ENCODE measurements around the gene AKAP6. TPM values are rescaled to one million over a fixed set of nuclear protein-coding genes. Genes with fewer than 3 reads are reported as not detected.

The AKAP6 gene
- total RNA-seq, 1 experiment from 2014 or later, result 1.9 TPM

GRCh38 chr14:32744811-32745445 is 415.8 kb downstream of the AKAP6 start:
- no peaks in the 10 kb centered on the region for H3K36me3 ChIP-seq (ENCODE audit: control insufficient read depth in 1 of 2, insufficient read depth in 2 of 2, low read length in 2 of 2)
- ChIA-PET POLR2A (no interaction called here), CTCF (no interaction called here), RAD21 (ENCODE audit: low non-redundant PET in 1 of 2, low total read pairs in 2 of 2, uncharacterized antibody in 2 of 2, unreplicated experiment in 2 of 2) (no interaction called here)
- no peak overlapping the region for H2AFZ ChIP-seq (ENCODE audit: low read depth, low read length, poor library complexity, severe bottlenecking)
- TF ChIP-seq SIN3A (IDR thresholded peaks at IDR 0.05; ENCODE audit: low read depth), result no peak
- TF ChIP-seq JUND (IDR thresholded peaks at IDR 0.05), result no peak
- TF ChIP-seq SRF (IDR thresholded peaks at IDR 0.05; ENCODE audit: low read depth), result no peak
- TF ChIP-seq ZBTB33 (IDR thresholded peaks at IDR 0.05; ENCODE audit: extremely low read depth, insufficient replicate concordance, low read length), result no peak
- TF ChIP-seq RAD21 (IDR thresholded peaks at IDR 0.05; ENCODE audit: low read depth), result no peak
- TF ChIP-seq CEBPB (IDR thresholded peaks at IDR 0.05; ENCODE audit: low read depth), result no peak
- TF ChIP-seq POLR2A (IDR thresholded peaks at IDR 0.05; ENCODE audit: borderline replicate concordance, extremely low read depth, insufficient read depth, insufficient read length), result no peak
- TF ChIP-seq SP1 (IDR thresholded peaks at IDR 0.05; ENCODE audit: low read depth), result no peak
- no peak for TF ChIP-seq ZNF274 (IDR thresholded peaks at IDR 0.05; ENCODE audit: low read depth, low read length)
- TF ChIP-seq EGR1 (IDR thresholded peaks at IDR 0.05; ENCODE audit: low read depth), result no peak
- no peak for TF ChIP-seq POLR2AphosphoS5 (IDR thresholded peaks at IDR 0.05; ENCODE audit: low read depth, low read length)
- no peak for TF ChIP-seq CTCF (IDR thresholded peaks at IDR 0.05 in 2 of 3, conservative IDR thresholded peaks at IDR 0.05 in 1 of 3; ENCODE audit: borderline replicate concordance in 1 of 3, insufficient read depth in 1 of 3, low read depth in 2 of 3, low read length in 2 of 3)
- TF ChIP-seq ATF3 (IDR thresholded peaks at IDR 0.05), result no peak
- no peak for TF ChIP-seq ELF1 (IDR thresholded peaks at IDR 0.05; ENCODE audit: borderline replicate concordance, low read depth)
- TF ChIP-seq EZH2phosphoT487 (IDR thresholded peaks at IDR 0.05; ENCODE audit: borderline replicate concordance), result no peak
- TF ChIP-seq MAX (IDR thresholded peaks at IDR 0.05), result no peak
- TF ChIP-seq CBX3 (IDR thresholded peaks at IDR 0.05; ENCODE audit: low read depth), result no peak
- no peak for TF ChIP-seq YY1 (IDR thresholded peaks at IDR 0.05; ENCODE audit: extremely low read depth, insufficient replicate concordance, low read depth, low read length)
- no peaks in the 10 kb centered on the region for H3K4me1 ChIP-seq (ENCODE audit: control insufficient read depth in 1 of 2, insufficient read depth in 2 of 2, low read length in 2 of 2)
- no peak for DNase-seq (ENCODE audit: low read depth, low spot score)
- intact Hi-C loops (cut with micrococcal nuclease), result no loop called here
- H3K79me2 ChIP-seq (ENCODE audit: insufficient read depth, low read length), result no peaks in the 10 kb centered on the region
- ATAC-seq, result no peak
- no peaks in the 10 kb centered on the region; the same call in 1 of the 2 replicates for H3K27me3 ChIP-seq (ENCODE audit: insufficient read depth, low read length)
- H3K9ac ChIP-seq (ENCODE audit: low read length), result no peak overlapping the region
- no peaks in the 10 kb centered on the region for H3K9me2 ChIP-seq (ENCODE audit: insufficient read depth)
- no TSS peak for BruUV-seq (replicated peaks)
- H3K27ac ChIP-seq (ENCODE audit: low read depth, low read length), result no peak overlapping the region
- no peaks in the 10 kb centered on the region for H3K9me3 ChIP-seq (ENCODE audit: control insufficient read depth in 1 of 2, insufficient read depth in 1 of 2, low read depth in 1 of 2, low read length in 2 of 2)
- no peaks in the 10 kb centered on the region for H4K20me1 ChIP-seq (ENCODE audit: insufficient read depth)
- H3K4me3 ChIP-seq (replicated peaks in 1 of 2; ENCODE audit: low read depth in 1 of 2, low read length in 2 of 2), result no peak overlapping the region
- H3K4me2 ChIP-seq (ENCODE audit: low read length), result no peak overlapping the region
